Activated CD4-positive, CD25-positive, alpha-beta regulatory T cell treated with anti-CD3 and anti-CD28 coated beads, Interleukin-2, amount 50 U/mL, for 24 hours (primary cell): Measurements from ENCODE around the gene NUP214.
A peak's percentile ranks its signal among the peaks of the same experiment; 100 is the strongest.

Experiments
- ATAC-seq, 2 donors: fragments of 150-1000 bp; cut with Tn5 transposase; one replicate each; pipeline ENCODE4 v1.10.0; 2021; ENCODE audit warnings: mild to moderate bottlenecking in 1 of 2, moderate library complexity in 1 of 2

The NUP214 gene

DNA sequence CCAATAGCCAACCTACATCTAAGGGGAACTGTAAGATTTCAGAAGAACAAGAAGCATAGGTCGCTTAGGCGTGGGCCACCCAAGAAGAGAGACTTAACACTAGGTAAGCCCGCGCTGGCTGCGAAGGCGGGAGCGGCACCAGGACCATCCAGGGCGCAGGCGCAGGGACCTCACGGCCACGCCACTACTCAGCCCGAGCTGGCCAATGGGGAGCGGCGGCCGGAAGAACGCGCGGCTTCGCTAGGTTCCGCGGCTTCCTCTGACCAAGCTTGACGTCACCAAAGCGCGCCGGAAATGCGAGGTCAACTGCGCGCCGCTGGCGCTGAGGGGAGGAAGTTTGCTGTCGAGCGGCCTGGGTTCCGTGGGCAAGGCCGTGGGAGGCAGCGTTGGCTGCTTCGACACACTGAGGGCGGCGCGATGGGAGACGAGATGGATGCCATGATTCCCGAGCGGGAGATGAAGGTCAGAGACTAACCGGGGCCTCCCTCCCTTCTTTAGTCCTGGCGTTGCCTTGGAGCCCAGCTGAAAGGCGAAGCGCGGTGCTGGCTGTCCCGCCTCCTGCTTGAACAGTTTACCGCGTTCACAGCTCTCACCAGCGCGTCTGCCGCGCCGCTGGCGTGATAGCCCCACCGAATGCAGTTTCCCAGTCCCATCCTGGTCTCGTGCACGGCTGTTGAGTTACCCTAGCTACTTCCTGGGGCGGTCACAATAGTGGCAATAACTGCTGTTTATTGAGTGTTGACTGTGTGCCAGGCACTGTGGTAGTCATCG, at the start of gene NUP214:
TSS of gene NUP214 (plus strand) at position 299 of the 771 bp plus-strand sequence. CDS start at position 418, 119 bp downstream.
- ATAC-seq = peak; percentile 99

DNA sequence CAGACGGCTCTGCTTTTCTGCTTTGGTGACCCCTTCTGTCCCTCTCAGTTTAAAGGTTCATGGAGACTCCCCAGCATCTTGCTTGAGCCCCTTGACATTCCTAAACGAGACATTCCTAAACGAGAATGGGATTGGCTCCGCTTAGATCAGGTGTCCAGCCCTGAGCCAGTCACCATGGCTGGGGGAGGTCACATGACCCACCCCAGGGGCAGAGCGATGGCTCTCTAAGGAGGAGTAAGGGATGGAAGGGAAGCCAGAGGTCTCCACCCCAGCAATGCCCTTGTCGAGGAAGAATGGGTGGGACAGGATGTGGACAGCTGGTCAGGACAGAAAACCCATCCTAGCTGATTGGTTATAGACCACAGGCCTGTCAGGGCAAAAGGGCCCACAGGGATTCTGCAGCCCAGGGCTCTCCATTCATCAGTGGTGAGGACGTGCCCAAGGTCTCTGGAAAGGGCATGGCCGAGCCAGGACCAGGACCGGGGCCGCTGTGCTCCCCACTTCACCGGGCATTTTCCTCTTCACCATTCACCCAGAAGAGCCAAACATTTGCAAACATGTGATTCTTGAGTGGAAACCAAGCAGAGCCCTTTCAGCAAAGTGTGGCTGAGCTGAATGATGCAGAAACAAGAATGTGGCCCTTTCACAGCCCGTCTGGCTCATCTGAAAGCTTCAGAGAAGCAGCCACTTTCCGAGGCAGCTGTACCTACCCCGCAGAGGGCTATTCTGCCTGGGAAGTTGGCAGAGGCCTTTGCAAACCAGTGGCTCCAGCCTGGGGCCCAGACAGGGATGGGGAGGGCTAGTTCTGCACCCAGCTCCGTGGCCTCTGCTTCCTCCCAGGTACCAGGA, 48.8 kb upstream of the NUP214 start:
- ATAC-seq = no peak

GRCh38 chr9:131078427-131079366, 46.7 kb upstream of the NUP214 start:
- ATAC-seq = no peak

GRCh38 chr9:131080589-131080988, 44.8 kb upstream of the NUP214 start:
- no peak for ATAC-seq

GRCh38 chr9:131081868-131082267, 43.5 kb upstream of the NUP214 start:
- no peak for ATAC-seq

DNA sequence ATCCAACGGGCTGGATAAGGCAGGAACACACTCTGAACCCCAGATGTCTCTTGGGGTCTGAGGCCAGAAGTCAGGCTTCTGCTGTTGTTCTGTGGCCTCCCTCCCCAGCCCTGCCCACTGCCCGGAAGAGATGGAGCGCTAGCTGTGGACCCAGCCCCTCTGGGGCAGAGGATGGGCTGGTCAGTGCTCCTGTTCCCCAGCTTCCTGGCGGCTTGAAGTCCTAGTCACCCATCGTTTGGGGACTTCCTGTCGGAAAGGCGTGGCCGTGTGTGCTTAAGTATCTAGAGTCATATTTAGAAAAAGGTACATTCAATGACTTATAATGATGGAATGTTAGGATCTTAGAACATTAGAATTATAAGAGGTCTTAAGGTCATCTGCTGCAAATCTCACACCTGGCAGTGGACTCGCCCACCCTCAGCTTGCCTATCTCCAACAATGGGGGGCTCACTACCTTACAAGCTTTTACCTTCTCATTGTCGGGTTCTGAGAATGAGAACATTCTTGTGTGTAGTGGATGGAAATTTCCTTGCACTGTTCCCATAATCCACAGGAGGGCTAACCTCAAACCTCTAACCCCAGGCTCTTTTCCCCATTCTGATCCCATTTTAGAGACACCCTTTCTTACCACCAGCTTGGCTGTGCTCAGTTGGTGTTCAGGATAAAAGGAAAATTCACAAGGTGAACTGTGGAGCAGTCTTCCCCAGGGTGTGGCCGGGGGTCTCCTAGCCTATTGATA, 42.4 kb upstream of the NUP214 start:
- no peak for ATAC-seq

DNA sequence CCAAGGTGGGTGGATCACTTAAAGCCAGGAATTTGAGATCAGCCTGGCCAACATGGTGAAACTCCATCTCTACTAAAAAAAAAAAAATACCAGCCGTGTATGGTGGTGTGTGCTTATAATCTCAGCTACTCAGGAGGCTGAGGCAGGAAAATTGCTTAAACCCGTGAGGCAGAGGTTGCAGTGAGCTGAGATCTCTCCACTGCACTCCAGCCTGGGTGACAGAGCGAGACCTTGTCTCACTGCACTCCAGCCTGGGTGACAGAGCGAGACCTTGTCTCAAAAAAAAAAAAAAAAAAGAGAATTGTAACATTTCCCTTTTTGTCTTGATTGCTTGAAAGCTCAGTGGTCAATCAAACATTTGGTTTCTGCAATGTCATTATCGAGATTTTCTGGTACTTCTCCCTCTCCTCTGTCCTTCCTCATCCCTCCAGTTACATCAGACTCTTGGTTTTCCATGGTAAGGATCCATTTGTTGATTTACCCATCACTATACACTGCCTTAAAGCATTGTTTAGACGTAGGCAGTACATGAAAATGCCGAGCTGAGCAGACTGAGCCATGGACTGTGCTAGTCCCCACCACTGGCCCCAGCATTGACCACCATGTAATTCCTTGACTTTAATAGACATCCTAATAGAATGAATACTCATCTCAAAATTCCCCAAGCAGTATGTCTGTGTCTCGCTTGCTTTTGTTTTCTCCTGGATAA, 40.6 kb upstream of the NUP214 start:
- ATAC-seq = no peak

- ATAC-seq = no peak
Observed at GRCh38 chr9:131085370-131086122, 39.8 kb upstream of the NUP214 start.

DNA sequence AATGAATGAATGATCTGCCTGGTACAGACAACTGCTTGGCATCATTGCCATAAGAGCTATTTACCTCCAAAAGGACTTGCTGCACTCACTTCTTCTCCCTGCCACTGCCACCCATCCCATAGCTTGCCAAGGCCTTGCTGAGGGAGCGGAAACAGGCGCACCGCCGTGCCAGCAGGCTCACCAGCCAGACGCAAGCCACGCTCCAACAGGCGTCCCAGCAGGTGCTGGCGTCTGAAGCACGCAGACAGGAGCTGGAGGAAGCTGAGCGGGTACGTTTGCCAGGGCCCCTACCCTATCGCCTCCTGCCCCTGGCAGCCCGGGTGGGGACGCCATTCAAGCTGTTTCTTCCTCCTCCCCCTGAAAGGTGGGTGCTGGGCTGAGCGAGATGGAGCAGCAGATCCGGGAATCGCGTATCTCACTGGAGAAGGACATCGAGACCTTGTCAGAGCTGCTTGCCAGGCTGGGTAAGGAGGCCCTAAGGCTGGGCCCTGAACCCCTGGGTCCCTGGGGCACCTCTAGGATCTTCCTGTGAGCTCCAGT, 38.0 kb upstream of the NUP214 start:
- ATAC-seq = no peak

GRCh38 chr9:131090025-131090787, 35.2 kb upstream of the NUP214 start:
- no peak for ATAC-seq

DNA sequence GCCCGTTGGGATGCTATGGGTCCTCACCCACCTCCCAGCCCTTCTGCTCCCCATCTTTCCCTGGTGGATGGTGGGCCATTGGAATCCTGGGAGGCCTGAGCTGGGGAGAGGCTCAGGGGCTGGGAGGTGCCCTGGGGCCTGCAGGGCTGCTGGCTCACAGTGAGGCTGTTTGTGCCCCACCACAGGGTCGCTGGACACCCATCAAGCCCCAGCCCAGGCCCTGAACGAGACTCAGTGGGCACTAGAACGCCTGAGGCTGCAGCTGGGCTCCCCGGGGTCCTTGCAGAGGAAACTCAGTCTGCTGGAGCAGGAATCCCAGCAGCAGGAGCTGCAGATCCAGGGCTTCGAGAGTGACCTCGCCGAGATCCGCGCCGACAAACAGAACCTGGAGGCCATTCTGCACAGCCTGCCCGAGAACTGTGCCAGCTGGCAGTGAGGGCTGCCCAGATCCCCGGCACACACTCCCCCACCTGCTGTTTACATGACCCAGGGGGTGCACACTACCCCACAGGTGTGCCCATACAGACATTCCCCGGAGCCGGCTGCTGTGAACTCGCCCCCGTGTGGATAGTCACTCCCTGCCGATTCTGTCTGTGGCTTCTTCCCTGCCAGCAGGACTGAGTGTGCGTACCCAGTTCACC, 33.9 kb upstream of the NUP214 start:
- no peak for ATAC-seq

GRCh38 chr9:131092030-131092429, 33.4 kb upstream of the NUP214 start:
- ATAC-seq = no peak

DNA sequence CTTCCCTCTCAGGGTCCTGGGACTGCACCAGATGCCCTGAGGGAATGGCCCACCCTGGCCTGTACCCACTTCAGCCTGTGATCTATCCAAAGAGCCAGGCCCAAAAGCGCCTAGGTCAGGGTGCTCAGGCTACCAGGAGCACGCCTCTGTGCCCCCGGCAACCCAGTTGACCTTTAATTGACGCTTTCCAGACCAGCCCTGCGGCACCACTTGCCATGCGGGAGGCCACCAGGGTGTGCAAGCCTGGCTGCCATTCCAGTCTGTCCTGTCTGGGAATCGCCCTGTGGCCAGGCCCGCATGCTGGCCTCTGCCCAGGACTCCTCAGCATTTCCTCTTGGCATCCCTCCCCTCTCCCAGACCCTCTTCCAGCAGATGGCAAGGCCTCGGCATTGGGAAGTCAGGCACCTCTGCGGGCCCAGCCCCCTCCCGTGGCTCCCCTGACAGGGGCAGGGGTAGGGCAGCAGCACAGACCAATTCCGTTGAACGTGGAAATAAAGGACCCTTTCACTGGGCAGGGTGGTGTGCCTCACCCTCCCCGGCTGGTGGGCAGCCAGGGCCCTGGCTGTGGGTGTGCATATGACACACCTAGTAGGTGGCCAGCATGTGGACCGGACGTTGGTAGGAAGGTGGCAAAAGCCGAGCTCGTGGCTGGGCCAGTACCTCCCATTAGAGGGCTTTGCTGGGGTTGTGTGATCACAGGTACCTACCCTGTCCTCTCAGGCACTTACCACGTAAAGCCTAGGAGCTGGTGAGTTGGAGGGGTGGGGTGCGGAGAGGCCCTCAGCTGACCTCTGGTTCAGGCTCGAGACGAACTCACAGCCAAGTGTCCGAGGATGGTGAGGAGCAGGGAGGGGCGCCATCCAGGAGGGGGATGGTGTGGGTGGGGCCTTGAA, 32.6 kb upstream of the NUP214 start:
- no peak for ATAC-seq

DNA sequence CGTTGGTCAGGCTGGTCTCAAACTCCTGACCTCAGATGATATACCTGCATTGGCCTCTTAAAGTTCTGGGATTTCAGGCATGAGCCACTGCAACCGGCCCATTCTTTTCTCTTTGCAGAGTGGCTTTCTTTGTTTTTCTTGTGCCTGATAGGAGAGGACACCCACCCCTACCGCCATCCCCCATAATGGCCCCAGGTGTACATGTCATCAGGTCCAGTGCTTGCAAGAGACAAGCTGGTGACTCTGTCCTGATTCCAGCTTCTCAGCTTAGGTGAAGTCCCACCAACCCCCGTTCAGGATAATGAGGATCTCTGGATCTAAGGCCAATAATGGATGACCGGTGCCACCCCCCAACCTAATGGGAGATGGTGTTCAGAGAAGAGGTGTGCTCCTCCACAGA, 31.4 kb upstream of the NUP214 start:
- ATAC-seq = no peak

- ATAC-seq = no peak
Observed at GRCh38 chr9:131094622-131095021, 30.8 kb upstream of the NUP214 start.

DNA sequence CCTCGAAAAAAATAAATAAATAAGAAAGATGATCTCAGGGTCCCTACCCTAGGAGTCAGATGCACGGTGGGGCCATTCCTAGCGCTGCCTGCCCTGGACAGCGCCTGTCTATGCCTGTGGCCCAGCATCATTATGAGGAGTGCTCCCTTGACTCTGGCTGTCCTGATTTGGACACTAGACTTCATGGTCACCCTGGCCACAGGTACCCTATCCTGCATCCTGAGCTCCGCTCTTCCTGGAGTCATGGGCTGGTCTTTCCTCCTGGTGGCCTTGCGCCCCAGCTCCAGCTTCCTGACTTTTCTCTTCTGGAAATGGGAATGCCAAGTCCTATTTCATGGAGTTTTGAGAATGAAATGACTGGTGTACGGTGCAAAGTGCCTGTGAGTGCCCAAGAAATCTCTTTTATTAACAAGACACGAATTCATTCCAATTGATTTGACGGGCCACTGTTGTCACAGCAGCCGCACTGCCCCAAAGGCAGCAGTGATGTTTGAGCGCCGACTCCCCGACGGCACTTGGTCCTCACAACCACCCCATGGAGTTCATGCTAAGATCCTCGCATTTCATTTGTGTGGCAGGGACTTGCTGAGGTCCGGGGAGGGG, 29.6 kb upstream of the NUP214 start:
- no peak for ATAC-seq
